Neural cell (in vitro differentiated cells): ENCODE measurements around the gene ACTL10.

ENCODE experiments used
- CTCF ChIP-seq: fragments of 450-650 bp; IDR thresholded peaks from 2 replicates; pipeline ENCODE4 v1.5.1; 2014; ENCODE audit warnings: antibody characterized with exemption, mild to moderate bottlenecking, moderate library complexity; ENCODE audit not compliant: poor library complexity, severe bottlenecking
- EP300 ChIP-seq: fragments of 450-650 bp; conservative IDR thresholded peaks from 2 replicates; pipeline ENCODE4 v1.6.1; 2014; ENCODE audit warnings: antibody characterized with exemption, mild to moderate bottlenecking, moderate library complexity; ENCODE audit not compliant: poor library complexity, severe bottlenecking
- EZH2 ChIP-seq: fragments of 200-600, 300-800 bp; shearing (Covaris generic), sonication (generic); IDR thresholded peaks from 2 replicates; pipeline ENCODE4 v1.6.1; 2014; ENCODE audit warnings: antibody characterized with exemption, low read length, borderline replicate concordance, mild to moderate bottlenecking; ENCODE audit not compliant: insufficient read depth, poor library complexity, severe bottlenecking
- MXI1 ChIP-seq: fragments of 450-650 bp; conservative IDR thresholded peaks from 2 replicates; pipeline ENCODE4 v1.6.1; 2014; ENCODE audit warnings: antibody characterized with exemption, mild to moderate bottlenecking; ENCODE audit not compliant: poor library complexity, severe bottlenecking
- POLR2AphosphoS5 ChIP-seq: IDR thresholded peaks from 2 replicates; pipeline ENCODE4 v1.6.1; 2012
- RAD21 ChIP-seq: fragments of 450-650 bp; conservative IDR thresholded peaks from 2 replicates; pipeline ENCODE4 v1.6.1; 2014; ENCODE audit warnings: antibody characterized with exemption, mild to moderate bottlenecking, moderate library complexity
- REST ChIP-seq: IDR thresholded peaks from 2 replicates; pipeline ENCODE4 v1.6.1; 2012; ENCODE audit warnings: borderline replicate concordance
- TAF1 ChIP-seq: IDR thresholded peaks from 2 replicates; pipeline ENCODE4 v1.6.1; 2012; ENCODE audit warnings: low read depth

GRCh38 chr20:33687993-33688937 lies 21.5 kb downstream of the ACTL10 start:
- TF ChIP-seq MXI1 (no peak), CTCF (no peak), POLR2AphosphoS5 (no peak), REST (no peak), EP300 (no peak), RAD21 (no peak), EZH2 (no peak), TAF1 (no peak)
